Epithelial cell of proximal tubule (primary cell): ENCODE data around the gene IQSEC1. TPM values are rescaled to one million over a fixed set of nuclear protein-coding genes. Genes with fewer than 3 reads are reported as not detected.

Experiments
- DNase-seq: peaks from one replicate; pipeline ENCODE4 v3.0.0-alpha.2; 2011; ENCODE audit warnings: low read depth
- H3K4me3 ChIP-seq: 2 replicates; pipeline ENCODE4 v1.5.1; 2011; ENCODE audit warnings: low read depth, mild to moderate bottlenecking, low read length
- CTCF ChIP-seq: conservative IDR thresholded peaks from 2 replicates; pipeline ENCODE4 v1.5.1; 2012; ENCODE audit warnings: low read depth, mild to moderate bottlenecking, low read length
- total RNA-seq: library from RNA; depleted of rRNA; stranded (reverse); fragments of >200 nt; gene quantifications from 2 replicates; pipeline ENCODE4 v1.2.3, GENCODE V29; 2015

Gene IQSEC1
- total RNA-seq, 1 donor from 2014 or later, result 8.8 TPM

GRCh38 chr3:13083898-13084297 lies 10.7 kb upstream of the IQSEC1 start:
- no peak overlapping the region for H3K4me3 ChIP-seq
- TF ChIP-seq CTCF, result no peak
- DNase-seq, result no peak

- no peak for DNase-seq
- no peak overlapping the region for H3K4me3 ChIP-seq
- TF ChIP-seq CTCF, result no peak
Measured at GRCh38 chr3:13083254-13083653, 10.0 kb upstream of the IQSEC1 start.

GRCh38 chr3:13082677-13083076 lies 9.4 kb upstream of the IQSEC1 start:
- no peak for TF ChIP-seq CTCF
- H3K4me3 ChIP-seq, result no peak overlapping the region
- no peak for DNase-seq

GRCh38 chr3:13081603-13082360 lies 8.6 kb upstream of the IQSEC1 start:
- DNase-seq, result no peak
- TF ChIP-seq CTCF, result no peak
- H3K4me3 ChIP-seq, result no peak overlapping the region

GRCh38 chr3:13080591-13080990 lies 7.4 kb upstream of the IQSEC1 start:
- no peak for DNase-seq
- TF ChIP-seq CTCF, result no peak
- H3K4me3 ChIP-seq, result no peak overlapping the region

- no peak overlapping the region for H3K4me3 ChIP-seq
- no peak for DNase-seq
- no peak for TF ChIP-seq CTCF
Measured at GRCh38 chr3:13080026-13080425, 6.8 kb upstream of the IQSEC1 start.

- no peak for TF ChIP-seq CTCF
- no peak overlapping the region for H3K4me3 ChIP-seq
- DNase-seq, result no peak
Measured at GRCh38 chr3:13079510-13079909, 6.3 kb upstream of the IQSEC1 start.
